ENCODE data around the gene DUOX2.
"Not testable (repeated sequence)": the region's sequence is repeated elsewhere in the genome, so short reads cannot be mapped to it uniquely, and the experiment has no call there.

The DUOX2 gene

DNA sequence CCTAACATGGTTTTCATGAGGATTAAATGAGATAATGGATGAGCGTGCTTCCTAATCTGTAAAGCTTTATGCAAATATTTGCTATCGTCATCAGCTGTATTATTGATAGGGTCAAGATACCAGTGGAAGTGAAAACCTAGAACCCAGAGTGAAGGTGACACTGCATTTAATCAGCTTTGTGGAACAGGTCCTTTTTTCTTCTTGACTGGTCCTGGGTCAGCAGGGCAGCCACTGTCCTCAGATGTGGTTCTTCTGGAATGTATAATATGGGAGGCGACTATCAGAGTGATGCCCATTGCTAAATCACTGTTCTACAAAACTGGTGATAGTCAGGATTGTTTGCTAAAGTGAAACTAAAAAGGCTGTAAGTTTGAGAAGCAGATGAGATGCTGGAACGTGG, 49.6 kb downstream of the DUOX2 start:
- no peak for DNase-seq

DNA sequence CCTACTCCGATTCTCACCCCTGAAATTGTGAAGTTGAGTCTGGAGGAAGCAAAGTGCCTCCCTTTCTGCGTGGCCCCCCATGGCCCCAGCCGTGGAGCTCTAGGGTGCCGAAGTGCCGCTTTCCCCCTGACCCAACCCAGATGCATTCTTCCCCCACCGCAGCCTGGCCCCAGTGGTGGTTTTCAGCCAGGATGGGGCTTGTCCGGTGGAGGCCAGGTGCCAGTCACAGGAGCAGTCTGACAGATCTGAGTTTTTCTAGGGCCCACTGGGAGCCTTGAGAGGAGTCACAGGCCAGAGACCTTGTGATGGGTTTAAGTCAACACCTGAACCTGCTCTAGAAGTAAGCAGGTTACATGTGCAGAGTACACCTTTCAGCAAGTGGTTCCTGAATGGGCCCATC, 51.7 kb downstream of the DUOX2 start:
- DNase-seq = not testable (repeated sequence)

DNA sequence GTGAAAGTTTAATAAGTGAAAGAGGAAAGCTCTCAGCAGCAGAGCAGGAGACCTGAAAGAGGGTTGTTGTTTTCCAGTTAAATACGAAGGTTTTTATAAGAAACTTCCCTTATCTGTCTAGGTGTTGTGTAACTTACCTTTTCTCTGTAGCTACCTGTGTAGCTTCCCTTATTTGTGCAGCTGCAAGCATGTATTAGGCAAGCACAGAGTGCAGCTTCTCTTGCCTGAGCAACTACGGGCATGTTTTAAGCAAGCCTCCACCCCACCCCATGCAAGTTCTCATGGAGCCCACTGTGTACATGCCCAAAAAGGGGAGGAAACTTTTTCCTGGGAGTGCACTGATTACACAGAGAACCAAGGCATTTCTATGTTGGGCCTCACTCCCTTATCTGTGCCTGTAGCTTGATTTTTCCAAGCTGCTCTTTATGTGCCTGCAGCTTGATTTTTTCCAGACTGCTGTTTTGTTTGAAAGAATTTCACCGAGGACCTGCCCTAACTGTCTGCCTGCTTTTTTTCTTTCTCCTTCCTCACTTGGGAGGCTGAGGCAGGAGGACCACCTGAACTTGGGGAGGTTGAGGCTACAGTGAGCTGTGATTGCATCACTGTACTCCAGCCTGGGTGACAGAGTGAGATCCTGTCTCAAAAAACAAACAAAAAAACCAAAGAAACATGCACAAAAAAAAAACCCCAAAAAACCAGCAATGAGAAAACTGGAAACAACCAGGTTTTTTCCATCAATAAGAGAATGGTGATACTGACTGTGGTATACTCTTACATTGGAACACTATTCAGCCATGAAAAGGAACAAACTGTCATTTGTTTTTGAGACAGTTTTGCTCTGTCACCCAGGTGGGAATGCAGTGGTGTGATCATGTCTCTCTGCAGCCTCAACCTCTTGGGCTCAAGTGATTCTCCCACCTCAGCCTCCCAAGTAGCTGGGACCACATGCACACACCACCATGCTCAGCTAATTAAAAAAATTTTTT, 55.0 kb downstream of the DUOX2 start:
- DNase-seq = not testable (repeated sequence)

DNA sequence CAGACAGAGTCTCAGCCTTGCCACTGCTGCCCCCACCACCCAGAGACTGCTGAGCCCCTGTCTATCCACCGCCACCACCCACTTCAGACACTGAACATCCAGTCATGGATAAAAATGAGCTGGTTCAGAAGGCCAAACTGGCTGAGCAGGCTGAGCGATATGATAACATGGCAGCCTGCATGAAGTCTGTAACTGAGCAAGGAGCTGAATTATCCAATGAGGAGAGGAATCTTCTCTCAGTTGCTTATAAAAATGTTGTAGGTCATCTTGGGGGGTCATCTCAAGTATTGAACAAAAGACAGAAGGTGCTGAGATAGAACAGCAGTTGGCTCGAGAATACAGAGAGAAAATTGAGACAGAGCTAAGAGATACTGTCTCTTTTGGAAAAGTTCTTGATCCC, 61.3 kb downstream of the DUOX2 start:
- DNase-seq = not testable (repeated sequence)

DNA sequence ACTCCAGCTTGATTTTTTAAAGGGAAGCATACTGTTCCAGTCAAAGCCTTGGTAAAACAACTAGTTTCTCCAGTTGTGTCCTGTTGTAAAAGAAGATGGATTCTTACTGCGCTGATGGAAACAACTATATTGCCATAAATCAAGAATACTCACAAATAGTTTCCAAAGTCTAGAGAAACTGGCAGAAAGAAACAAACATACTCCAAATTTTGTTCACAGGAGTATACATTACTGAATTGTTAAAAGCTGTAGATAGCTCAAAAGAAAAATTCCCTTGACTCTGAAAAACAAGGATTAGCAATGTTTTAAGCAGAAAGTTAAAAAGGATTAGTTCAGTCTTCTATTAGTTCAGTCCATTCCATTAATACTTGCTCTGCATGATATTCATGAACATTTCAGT, 63.4 kb downstream of the DUOX2 start:
- no peak for DNase-seq

DNA sequence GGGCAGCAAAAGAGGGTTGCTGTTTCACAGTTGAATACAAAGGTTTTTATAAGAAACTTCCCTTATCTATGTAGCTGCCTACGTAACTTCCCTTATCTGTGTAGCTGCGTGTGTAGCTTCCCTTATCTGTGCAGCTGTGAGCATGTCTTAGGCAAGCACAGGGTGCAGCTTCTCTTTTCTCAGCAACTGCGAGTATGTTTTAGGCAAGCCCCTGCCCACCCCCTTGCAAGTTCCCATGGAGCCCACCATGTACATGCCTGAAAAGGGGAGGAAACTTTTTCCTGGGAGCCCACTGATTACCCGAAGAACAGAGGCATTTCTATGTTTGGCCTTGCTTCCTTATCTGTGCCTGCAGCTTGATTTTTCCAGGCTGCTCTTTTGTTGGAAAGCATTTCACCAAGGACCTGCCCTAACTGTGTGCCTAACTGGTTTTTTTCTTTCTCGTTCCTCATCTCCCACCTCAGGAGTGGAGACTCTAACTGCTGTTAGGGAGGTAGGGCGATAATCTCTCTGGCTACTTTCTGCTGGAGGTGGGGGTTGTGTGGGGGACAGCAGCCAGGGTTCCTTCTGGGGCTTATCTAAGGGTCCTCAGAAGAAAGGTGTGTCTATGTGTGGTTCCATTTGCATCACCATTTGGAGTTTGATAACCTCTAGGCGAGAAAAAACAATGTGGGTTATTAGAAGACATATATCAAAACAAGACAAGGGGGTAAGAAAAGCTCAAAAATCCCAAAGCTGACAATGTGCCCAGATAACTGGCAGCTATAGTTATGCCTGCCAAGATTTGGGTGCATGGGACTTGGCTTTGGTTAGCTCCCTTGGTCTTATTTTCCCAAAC, 65.0 kb downstream of the DUOX2 start:
- no peak for DNase-seq

DNA sequence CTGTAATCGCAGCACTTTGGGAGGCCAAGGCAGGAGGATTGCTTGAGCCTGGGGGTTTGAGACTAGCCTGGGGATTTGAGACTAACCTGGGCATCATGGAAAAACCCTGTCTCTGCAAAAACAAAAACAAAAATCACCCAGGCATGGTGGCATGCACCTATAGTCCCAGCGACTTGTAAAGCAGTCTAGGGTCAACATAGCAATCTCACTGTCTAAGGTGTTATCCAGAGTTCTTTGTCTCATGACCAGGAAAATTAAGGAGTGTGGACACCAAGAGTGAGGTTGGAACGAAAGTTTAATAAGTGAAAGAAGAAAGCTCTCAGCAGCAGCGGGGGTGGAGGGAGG, 65.6 kb downstream of the DUOX2 start:
- DNase-seq = not testable (repeated sequence)

DNA sequence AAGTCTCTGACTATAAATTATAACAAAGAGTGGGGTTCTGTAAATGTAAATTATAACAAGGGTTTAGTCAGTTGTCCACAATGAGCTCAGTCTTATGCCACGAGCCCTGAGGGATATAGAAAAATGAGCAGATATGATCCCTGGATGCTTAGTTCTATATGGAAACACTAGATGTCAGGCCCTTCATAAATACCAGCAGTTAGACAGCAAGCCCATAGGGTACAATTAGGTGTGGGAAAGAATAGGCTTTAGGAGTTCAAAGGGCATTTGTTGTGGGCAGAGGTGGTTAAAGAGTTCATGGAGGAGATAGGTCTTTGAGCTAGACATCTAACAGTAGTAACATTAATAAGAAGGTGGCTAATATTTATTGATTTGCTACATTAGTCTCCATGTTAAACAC, 69.7 kb downstream of the DUOX2 start:
- DNase-seq = not testable (repeated sequence)

DNA sequence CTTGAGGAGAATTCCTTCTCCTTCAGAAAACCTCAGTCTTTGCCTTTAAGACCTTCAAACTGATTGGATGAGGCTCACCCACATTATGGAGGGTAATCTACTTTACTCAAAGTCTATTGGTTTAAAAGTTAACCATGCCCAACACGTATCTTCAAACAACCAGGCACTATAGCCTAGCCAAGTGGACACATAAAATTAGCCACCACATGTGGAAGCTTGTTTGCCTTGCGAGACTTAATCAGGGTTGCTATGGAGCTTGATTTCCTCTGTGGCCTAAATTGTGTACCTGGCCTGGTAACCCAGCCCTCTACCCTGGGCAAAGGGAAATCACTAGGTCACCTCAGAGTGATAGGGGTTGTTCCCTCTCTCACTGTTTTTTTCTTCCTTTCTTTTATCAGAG, 71.1 kb downstream of the DUOX2 start:
- not testable (repeated sequence) for DNase-seq

All from effector CD8-positive, alpha-beta T cell (primary cell).